GM21723 (cell line): ENCODE measurements around the gene C9orf78.

Experiments used
- ATAC-seq: cut with Tn5 transposase; IDR thresholded peaks from one replicate; pipeline ENCODE4 v1.9.1; 2021; ENCODE audit warnings: mild to moderate bottlenecking, moderate library complexity; ENCODE audit not compliant: unreplicated experiment

Gene C9orf78

GRCh38 chr9:129835128-129835859 lies at the start of gene C9orf78, which contains the start of gene USP20:
C9orf78 (minus strand) TSS chr9:129835275; CDS start chr9:129835221, 54 bp downstream.
USP20 (plus strand) TSS chr9:129835458; CDS start chr9:129852556, 17,098 bp downstream.
- ATAC-seq, result peak; percentile 87

GRCh38 chr9:129884220-129885017 lies 49.3 kb upstream of the C9orf78 start:
- peak; percentile 46 for ATAC-seq

- ATAC-seq, result no peak
These were observed 46.7 kb upstream of the C9orf78 start for GRCh38 chr9:129881547-129882324.

- no peak for ATAC-seq
These were observed 45.8 kb upstream of the C9orf78 start for GRCh38 chr9:129880654-129881546.

GRCh38 chr9:129879991-129880653 lies 45.0 kb upstream of the C9orf78 start:
- ATAC-seq, result no peak

- ATAC-seq, result no peak
These were observed 44.1 kb upstream of the C9orf78 start for GRCh38 chr9:129879103-129879699.

- no peak for ATAC-seq
These were observed 43.2 kb upstream of the C9orf78 start for GRCh38 chr9:129878291-129878690.

GRCh38 chr9:129876815-129877214 lies 41.7 kb upstream of the C9orf78 start:
- no peak for ATAC-seq

- no peak for ATAC-seq
These were observed 40.8 kb upstream of the C9orf78 start for GRCh38 chr9:129875687-129876395.

GRCh38 chr9:129875181-129875611 lies 40.1 kb upstream of the C9orf78 start:
- ATAC-seq, result no peak

GRCh38 chr9:129874261-129875101 lies 39.4 kb upstream of the C9orf78 start:
- ATAC-seq, result no peak

GRCh38 chr9:129873563-129874190 lies 38.6 kb upstream of the C9orf78 start:
- ATAC-seq, result no peak

GRCh38 chr9:129871046-129871445 lies 36.0 kb upstream of the C9orf78 start:
- no peak for ATAC-seq

GRCh38 chr9:129869585-129870501 lies 34.8 kb upstream of the C9orf78 start:
- ATAC-seq, result no peak

GRCh38 chr9:129868872-129869486 lies 33.9 kb upstream of the C9orf78 start:
- ATAC-seq, result no peak
